SK-N-SH (cell line): ENCODE measurements around the gene BLOC1S3.

ENCODE experiments used
- CTCF ChIP-seq: fragments of 200-600 bp; sonication (generic); IDR thresholded peaks from 2 replicates; pipeline ENCODE4 v1.6.1; 2017; ENCODE audit warnings: antibody characterized with exemption, mild to moderate bottlenecking, moderate library complexity
- EP300 ChIP-seq, 2 experiments: IDR thresholded peaks; 2 replicates each; pipeline versions ENCODE4 v1.4.0 to v1.6.1; 2012; ENCODE audit warnings: borderline replicate concordance in 1 of 2, low read depth in 1 of 2, low read length in 1 of 2
- EZH2phosphoT487 ChIP-seq: fragments of 200-600 bp; sonication (generic); IDR thresholded peaks from 2 replicates; pipeline ENCODE4 v1.6.1; 2017; ENCODE audit warnings: low read depth, mixed run types, mild to moderate bottlenecking, antibody characterized with exemption, moderate library complexity, borderline replicate concordance
- JUND ChIP-seq: IDR thresholded peaks from 2 replicates; pipeline ENCODE4 v1.4.0; 2012
- MAX ChIP-seq: IDR thresholded peaks from 2 replicates; pipeline ENCODE4 v1.4.0; 2012; ENCODE audit warnings: low read depth
- POLR2AphosphoS5 ChIP-seq: IDR thresholded peaks from 2 replicates; pipeline ENCODE4 v1.6.1; 2012; ENCODE audit warnings: low read depth, low read length
- RXRA ChIP-seq: IDR thresholded peaks from 2 replicates; pipeline ENCODE4 v1.4.0; 2012; ENCODE audit warnings: low read depth, mild to moderate bottlenecking, borderline replicate concordance
- SMC3 ChIP-seq: IDR thresholded peaks from 2 replicates; pipeline ENCODE4 v1.6.1; 2012; ENCODE audit warnings: low read depth, low read length, improper control_type of control experiment
- TCF12 ChIP-seq: IDR thresholded peaks from 2 replicates; pipeline ENCODE4 v1.4.0; 2012
- TEAD4 ChIP-seq: IDR thresholded peaks from 2 replicates; pipeline ENCODE4 v1.4.0; 2012; ENCODE audit warnings: mild to moderate bottlenecking, borderline replicate concordance; ENCODE audit not compliant: insufficient read depth
- USF2 ChIP-seq: fragments of 150-350 bp; IDR thresholded peaks from 2 replicates; pipeline ENCODE4 v1.6.1; 2017; ENCODE audit warnings: antibody characterized with exemption, low read length, low read depth, borderline replicate concordance

- TF ChIP-seq SMC3: no peak
- TF ChIP-seq CTCF: peak; percentile 37
- TF ChIP-seq JUND: no peak
- TF ChIP-seq EP300 (IDR thresholded peaks at IDR 0.05; ENCODE audit: borderline replicate concordance in 1 of 2, low read depth in 1 of 2, low read length in 1 of 2): no peak
- TF ChIP-seq MAX: peak; percentile 98
- no peak for TF ChIP-seq TCF12
- no peak for TF ChIP-seq RXRA
- no peak for TF ChIP-seq EZH2phosphoT487
- peak; percentile 44; the same call in 1 of the 2 replicates for TF ChIP-seq POLR2AphosphoS5
- no peak for TF ChIP-seq TEAD4
- TF ChIP-seq USF2: peak; percentile 62
These were observed at the start of gene BLOC1S3 for GRCh38 chr19:45178262-45179071.
